HEK293T (cell line): ENCODE data around the gene FBXW8.

Source experiments
- CTCF ChIA-PET: fragments of 350-600 bp; formaldehyde crosslinking; extraction: SDS; loops from one replicate; lab custom pipeline; 2021; ENCODE audit warnings: antibody characterized with exemption, inconsistent platforms; lab: Yijun Ruan, JAX
- POLR2A ChIA-PET: fragments of 350-600 bp; formaldehyde crosslinking; extraction: SDS; loops from one replicate; lab custom pipeline; 2020; ENCODE audit warnings: antibody characterized with exemption, inconsistent platforms; lab: Yijun Ruan, JAX
- DNase-seq: peaks from one replicate; pipeline ENCODE4 v3.0.0; 2012; ENCODE audit warnings: mixed read lengths; ENCODE audit errors: extremely low spot score
- ARNT ChIP-seq: fragments of 450-650 bp; IDR thresholded peaks from 2 replicates; pipeline ENCODE4 v1.6.1; 2017; ENCODE audit warnings: mild to moderate bottlenecking
- BHLHE40 ChIP-seq: fragments of 450-650 bp; IDR thresholded peaks from 2 replicates; pipeline ENCODE4 v1.6.1; 2016; ENCODE audit warnings: mild to moderate bottlenecking, moderate library complexity, borderline replicate concordance
- CTBP1 ChIP-seq: fragments of 450-650 bp; IDR thresholded peaks from 2 replicates; pipeline ENCODE4 v1.6.1; 2016; ENCODE audit warnings: borderline replicate concordance
- ELF4 ChIP-seq: fragments of 450-650 bp; IDR thresholded peaks from 2 replicates; pipeline ENCODE4 v1.6.1; 2017; ENCODE audit warnings: antibody characterized with exemption
- FOXA1 ChIP-seq: fragments of 450-650 bp; IDR thresholded peaks from 2 replicates; pipeline ENCODE4 v1.6.1; 2016; ENCODE audit warnings: mild to moderate bottlenecking
- FOXK2 ChIP-seq: fragments of 450-650 bp; IDR thresholded peaks from 2 replicates; pipeline ENCODE4 v1.6.1; 2016; ENCODE audit warnings: mild to moderate bottlenecking
- FOXM1 ChIP-seq: fragments of 450-650 bp; IDR thresholded peaks from 2 replicates; pipeline ENCODE4 v1.6.1; 2017; ENCODE audit warnings: mild to moderate bottlenecking, borderline replicate concordance
- HDGF ChIP-seq: fragments of 450-650 bp; IDR thresholded peaks from 2 replicates; pipeline ENCODE4 v1.6.1; 2017; ENCODE audit warnings: antibody characterized with exemption, borderline replicate concordance
- L3MBTL2 ChIP-seq: fragments of 450-650 bp; conservative IDR thresholded peaks from 2 replicates; pipeline ENCODE4 v1.6.1; 2016; ENCODE audit warnings: mild to moderate bottlenecking
- LEF1 ChIP-seq: fragments of 450-650 bp; IDR thresholded peaks from 2 replicates; pipeline ENCODE4 v1.6.1; 2017; ENCODE audit warnings: mild to moderate bottlenecking, borderline replicate concordance
- NFRKB ChIP-seq: fragments of 450-650 bp; IDR thresholded peaks from 2 replicates; pipeline ENCODE4 v1.6.1; 2016; ENCODE audit warnings: mild to moderate bottlenecking, moderate library complexity
- SP1 ChIP-seq: fragments of 450-650 bp; IDR thresholded peaks from 2 replicates; pipeline ENCODE4 v1.6.1; 2017
- SUZ12 ChIP-seq: fragments of 450-650 bp; IDR thresholded peaks from 2 replicates; pipeline ENCODE4 v1.6.1; 2016; ENCODE audit warnings: mild to moderate bottlenecking
- TARDBP ChIP-seq: fragments of 450-650 bp; IDR thresholded peaks from 2 replicates; pipeline ENCODE4 v1.6.1; 2016
- ZNF384 ChIP-seq: fragments of 450-650 bp; IDR thresholded peaks from 2 replicates; pipeline ENCODE4 v1.6.1; 2016
- TF ChIP-seq, protein P1 (sequence below): fragments of 450-650 bp; IDR thresholded peaks from 2 replicates; pipeline ENCODE4 v1.6.1; 2016

Gene FBXW8

DNA sequence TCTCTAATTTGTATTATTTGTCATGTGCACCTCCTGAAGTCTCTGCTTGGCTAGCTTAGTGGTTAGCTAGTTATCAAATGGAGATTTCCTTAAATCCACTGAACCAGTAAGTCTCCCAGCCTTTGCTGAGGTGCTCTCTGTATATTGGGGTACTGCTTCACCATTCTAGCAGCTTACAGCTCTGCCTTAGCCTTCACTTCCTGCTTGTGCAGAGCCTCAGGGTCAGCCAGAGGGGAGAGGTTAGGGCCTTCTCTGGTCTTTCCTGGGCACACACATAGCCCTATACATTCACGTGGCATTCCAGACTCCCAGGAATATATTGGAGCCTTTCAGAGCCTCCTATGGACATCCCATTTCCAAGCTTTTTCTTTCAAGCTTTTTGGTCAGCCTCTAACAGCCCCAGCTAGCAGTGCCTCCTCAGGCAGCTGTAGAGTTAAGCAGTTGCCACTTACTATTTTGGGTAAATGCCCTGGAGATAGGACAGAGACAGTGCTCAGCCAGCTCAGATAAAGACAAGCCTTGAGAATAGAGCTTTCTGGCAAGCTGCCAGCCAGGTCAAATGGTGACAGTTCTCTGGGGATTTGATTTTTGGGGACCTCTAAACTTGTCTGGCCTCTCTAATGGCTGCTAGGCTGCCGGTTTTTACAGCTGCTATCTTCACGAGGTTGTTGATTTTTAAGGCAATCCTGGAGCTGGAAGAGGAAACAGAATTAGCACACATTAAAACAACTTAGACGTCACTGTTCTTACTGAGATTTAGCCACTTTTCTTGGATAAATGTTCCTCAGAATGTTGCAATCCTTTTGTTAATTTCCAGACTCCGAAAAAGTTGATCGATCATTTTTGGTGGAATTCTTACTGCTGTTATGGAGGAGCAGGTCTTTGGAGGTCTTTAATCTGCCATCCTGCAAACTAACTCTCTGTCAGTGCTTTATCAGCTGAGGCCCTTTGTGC, 32.9 kb downstream of the FBXW8 start:
- TF ChIP-seq BHLHE40 (no peak), ARNT (no peak), HDGF (no peak), ZNF384 (no peak), LEF1 (no peak), NFRKB (no peak), CTBP1 (no peak), FOXM1 (no peak), SUZ12 (no peak), TARDBP (no peak), FOXK2 (no peak), SP1 (no peak), FOXA1 (no peak), L3MBTL2 (no peak), ELF4 (no peak)
- TF ChIP-seq, protein P1, sequence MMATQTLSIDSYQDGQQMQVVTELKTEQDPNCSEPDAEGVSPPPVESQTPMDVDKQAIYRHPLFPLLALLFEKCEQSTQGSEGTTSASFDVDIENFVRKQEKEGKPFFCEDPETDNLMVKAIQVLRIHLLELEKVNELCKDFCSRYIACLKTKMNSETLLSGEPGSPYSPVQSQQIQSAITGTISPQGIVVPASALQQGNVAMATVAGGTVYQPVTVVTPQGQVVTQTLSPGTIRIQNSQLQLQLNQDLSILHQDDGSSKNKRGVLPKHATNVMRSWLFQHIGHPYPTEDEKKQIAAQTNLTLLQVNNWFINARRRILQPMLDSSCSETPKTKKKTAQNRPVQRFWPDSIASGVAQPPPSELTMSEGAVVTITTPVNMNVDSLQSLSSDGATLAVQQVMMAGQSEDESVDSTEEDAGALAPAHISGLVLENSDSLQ, result no peak
- POLR2A ChIA-PET, result no interaction called here
- CTCF ChIA-PET, result no interaction called here
- DNase-seq, result no peak

DNA sequence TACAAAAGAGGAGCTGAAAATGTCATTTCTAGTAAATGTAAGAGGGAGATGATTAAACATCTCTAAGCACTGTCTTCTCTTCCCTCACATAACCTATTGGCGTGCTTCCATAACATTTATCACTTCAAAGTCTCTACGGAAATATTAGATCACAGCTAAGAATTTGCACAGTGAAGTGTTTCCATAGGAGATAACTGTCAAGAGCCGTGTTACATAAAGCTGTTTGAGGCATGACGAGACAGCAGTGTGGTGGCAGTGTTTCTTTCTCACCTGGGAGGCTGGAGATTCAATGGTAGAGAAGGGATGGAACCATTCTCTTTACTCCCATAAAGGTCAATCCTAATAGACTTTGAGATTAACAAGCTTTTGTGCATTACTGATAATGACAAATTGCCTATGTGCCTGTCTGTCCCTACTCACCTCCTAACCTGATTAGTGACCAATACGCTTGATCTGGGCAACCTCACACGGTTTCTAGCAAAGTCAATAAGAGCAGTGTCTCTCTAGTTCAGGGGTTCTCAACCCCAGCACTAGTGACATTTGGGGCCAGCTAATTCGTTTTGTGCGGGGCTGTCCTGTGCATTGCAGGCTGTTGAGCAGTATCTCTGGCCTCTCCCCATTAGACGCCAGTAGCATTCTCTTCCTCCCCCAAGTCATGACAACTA, 35.3 kb downstream of the FBXW8 start:
- TF ChIP-seq L3MBTL2, result no peak
- no peak for TF ChIP-seq TARDBP
- TF ChIP-seq FOXK2, result no peak
- TF ChIP-seq SP1, result no peak
- no peak for TF ChIP-seq FOXA1
- TF ChIP-seq SUZ12, result no peak
- TF ChIP-seq CTBP1, result no peak
- TF ChIP-seq, protein P1, result no peak
- no peak for TF ChIP-seq BHLHE40
- no peak for TF ChIP-seq ZNF384
- no peak for TF ChIP-seq FOXM1
- TF ChIP-seq ARNT, result no peak
- no peak for TF ChIP-seq ELF4
- TF ChIP-seq LEF1, result no peak
- no peak for TF ChIP-seq HDGF
- TF ChIP-seq NFRKB, result no peak
- ChIA-PET CTCF (no interaction called here), POLR2A (no interaction called here)
- no peak for DNase-seq

DNA sequence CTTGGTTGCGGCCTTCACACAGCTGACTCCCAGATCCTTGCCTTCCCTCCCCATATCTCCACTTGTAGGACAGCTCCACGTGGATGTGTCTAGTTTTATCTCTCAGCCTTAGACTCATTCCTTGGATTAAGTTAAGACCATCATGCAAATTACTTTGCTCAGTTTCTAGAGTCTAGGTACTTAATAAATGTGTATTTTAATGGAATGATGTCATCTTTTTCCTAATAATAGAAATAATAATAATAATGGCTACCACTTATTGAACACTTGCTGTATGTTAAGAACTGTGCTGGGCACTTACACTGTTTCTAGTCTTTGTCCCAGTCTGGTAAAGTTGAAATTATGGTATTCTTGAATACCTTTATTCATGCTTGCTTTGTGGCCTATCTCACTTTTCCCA, 37.5 kb downstream of the FBXW8 start:
- CTCF ChIA-PET, result no interaction called here
- POLR2A ChIA-PET, result no interaction called here
- TF ChIP-seq CTBP1, result no peak
- TF ChIP-seq TARDBP, result no peak
- TF ChIP-seq, protein P1, result no peak
- no peak for TF ChIP-seq NFRKB
- no peak for TF ChIP-seq BHLHE40
- TF ChIP-seq HDGF, result no peak
- no peak for TF ChIP-seq LEF1
- TF ChIP-seq ZNF384, result no peak
- no peak for TF ChIP-seq SUZ12
- TF ChIP-seq FOXM1, result no peak
- TF ChIP-seq SP1, result no peak
- no peak for TF ChIP-seq FOXK2
- no peak for TF ChIP-seq FOXA1
- no peak for TF ChIP-seq ARNT
- TF ChIP-seq ELF4, result no peak
- no peak for TF ChIP-seq L3MBTL2
- no peak for DNase-seq

DNA sequence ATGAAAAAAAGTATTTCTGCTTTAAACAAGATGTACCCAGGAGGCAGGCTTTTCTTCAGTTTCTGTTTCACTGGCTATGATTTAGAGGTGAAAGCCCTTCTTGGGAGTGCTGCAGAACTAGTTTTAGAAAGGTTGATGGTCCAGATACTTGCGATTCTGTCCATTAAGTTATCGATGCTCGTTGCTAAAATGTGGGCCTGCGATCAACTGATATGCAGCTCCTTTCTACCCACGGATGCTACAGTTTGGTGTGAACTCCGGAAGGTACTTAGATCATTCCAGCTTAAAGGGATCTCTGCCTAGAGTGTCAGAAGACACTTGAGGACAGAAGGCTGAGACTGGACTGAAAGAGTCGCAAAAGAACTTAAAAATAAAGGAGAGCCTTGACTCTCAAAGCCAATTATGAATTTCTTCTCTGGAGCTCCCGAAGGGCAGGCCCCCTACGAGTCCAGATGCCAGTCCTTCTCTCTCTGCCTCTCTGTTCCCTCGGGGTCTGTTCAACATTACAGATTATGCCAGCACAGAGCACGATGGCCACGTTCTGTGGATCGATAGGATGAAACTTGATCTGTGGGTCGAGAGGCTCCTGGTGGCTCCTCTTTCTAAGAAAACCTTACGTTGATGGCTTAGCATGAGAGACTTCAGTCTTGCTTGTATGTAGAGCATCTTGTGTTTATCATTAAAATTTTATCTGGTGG, 40.0 kb downstream of the FBXW8 start:
- DNase-seq, result no peak
- no peak for TF ChIP-seq FOXA1
- TF ChIP-seq ELF4, result no peak
- no peak for TF ChIP-seq ZNF384
- no peak for TF ChIP-seq HDGF
- TF ChIP-seq BHLHE40, result no peak
- no peak for TF ChIP-seq LEF1
- no peak for TF ChIP-seq FOXK2
- TF ChIP-seq, protein P1, result no peak
- ChIA-PET POLR2A (no interaction called here), CTCF (no interaction called here)
